ENCODE data around the gene RNF113A.
"Not testable (repeated sequence)": the region's sequence is repeated elsewhere in the genome, so short reads cannot be mapped to it uniquely, and the experiment has no call there.

Gene RNF113A

GRCh38 chrX:119871599-119872395 is at the start of gene RNF113A, which contains the start of gene NDUFA1:
Gene RNF113A (minus strand): TSS chrX:119871733. CDS start chrX:119871613, 120 bp downstream.
Gene NDUFA1 (plus strand): TSS chrX:119871832. CDS start chrX:119871912, 80 bp downstream.
- DNase-seq = peak; percentile 86

- no peak for DNase-seq
These were observed 48.5 kb upstream of the RNF113A start for GRCh38 chrX:119919835-119920585.

GRCh38 chrX:119917877-119918276 is 46.3 kb upstream of the RNF113A start:
- DNase-seq = no peak

GRCh38 chrX:119916310-119916709 is 44.8 kb upstream of the RNF113A start:
- DNase-seq = no peak

- DNase-seq = no peak
These were observed 29.4 kb upstream of the RNF113A start for GRCh38 chrX:119900976-119901375.

GRCh38 chrX:119899125-119899524 is 27.6 kb upstream of the RNF113A start:
- no peak for DNase-seq

- no peak for DNase-seq
These were observed 24.4 kb upstream of the RNF113A start, which contains the start of gene AKAP14 for GRCh38 chrX:119895843-119896326. Gene AKAP14 (plus strand): TSS chrX:119895893. CDS start chrX:119903224, 7,331 bp downstream.

GRCh38 chrX:119891961-119892692 is 20.6 kb upstream of the RNF113A start:
- DNase-seq = not testable (repeated sequence)

GRCh38 chrX:119890626-119891025 is 19.1 kb upstream of the RNF113A start:
- not testable (repeated sequence) for DNase-seq

- DNase-seq = peak; percentile 66
These were observed 16.3 kb upstream of the RNF113A start for GRCh38 chrX:119887721-119888425.

GRCh38 chrX:119885554-119886428 is 14.3 kb upstream of the RNF113A start:
- DNase-seq = no peak

- DNase-seq = peak; percentile 14
These were observed 9.3 kb upstream of the RNF113A start for GRCh38 chrX:119880552-119881437.

- no peak for DNase-seq
These were observed 8.5 kb upstream of the RNF113A start for GRCh38 chrX:119880076-119880475.

- DNase-seq = no peak
These were observed 7.2 kb upstream of the RNF113A start for GRCh38 chrX:119878740-119879139.

- DNase-seq = no peak
These were observed 311 bp downstream of the RNF113A start for GRCh38 chrX:119871245-119871598.

- peak; percentile 37 for DNase-seq
These were observed 854 bp downstream of the RNF113A start for GRCh38 chrX:119870626-119871131.

GRCh38 chrX:119853444-119853843 is 18.1 kb downstream of the RNF113A start:
- DNase-seq = no peak

GRCh38 chrX:119852382-119853353 is 18.9 kb downstream of the RNF113A start, which contains the start of gene UPF3B:
Gene UPF3B (minus strand): TSS chrX:119852963. CDS start chrX:119852928, 35 bp downstream.
- peak; percentile 92 for DNase-seq

GRCh38 chrX:119833905-119834304 is 37.6 kb downstream of the RNF113A start:
- DNase-seq = no peak
